Endothelial cell of umbilical vein (primary cell): ENCODE results near the gene PLCH1. TPM values are rescaled to one million over a fixed set of nuclear protein-coding genes. Genes with fewer than 3 reads are reported as not detected.

Source experiments
- BruUV-seq: library from RNA; stranded (reverse); fragments of 400-500 nt; replicated peaks from 2 replicates; lab custom pipeline; 2021; lab: Mats Ljungman, UMichigan
- CTCF ChIA-PET: fragments of 300-600, 350-600 bp; sonication (Branson Sonifier 250); formaldehyde crosslinking; loops from one replicate; lab custom pipeline; 2021; ENCODE audit warnings: antibody characterized with exemption, inconsistent platforms; lab: Charles Lee
- POLR2A ChIA-PET: fragments of 300-600, 350-600 bp; sonication (Branson Sonifier 250); formaldehyde crosslinking; loops from one replicate; lab custom pipeline; 2021; ENCODE audit warnings: antibody characterized with exemption, inconsistent platforms; lab: Charles Lee
- DNase-seq: peaks from one replicate; pipeline ENCODE4 v3.0.0-alpha.2; 2011; ENCODE audit warnings: low read depth, low spot score
- FAIRE-seq: peaks from 2 replicates; lab custom pipeline; 2011; peaks lifted over from hg19 to GRCh38; lab: Jason Lieb, UNC
- H2AFZ ChIP-seq: 2 replicates; pipeline ENCODE4 v1.6.0; 2012; ENCODE audit warnings: low read depth, low read length, control low read depth, inconsistent platforms
- H3K27ac ChIP-seq: 2 replicates; pipeline ENCODE4 v1.5.1; 2011; ENCODE audit warnings: low read depth, mild to moderate bottlenecking, control low read depth, low read length, moderate library complexity; ENCODE audit not compliant: insufficient read depth
- H3K27me3 ChIP-seq, 2 experiments: 2 replicates each; pipeline versions ENCODE4 v1.6.0 to v1.6.1; 2011; ENCODE audit warnings: low read length in 2 of 2, mixed read lengths in 1 of 2; ENCODE audit not compliant: control insufficient read depth in 2 of 2, insufficient read depth in 2 of 2
- H3K36me3 ChIP-seq, 2 experiments: 2 replicates in 1 of 2; 3 replicates in 1 of 2; pipeline ENCODE4 v1.5.1; 2011; ENCODE audit warnings: low read length in 2 of 2, mild to moderate bottlenecking in 1 of 2, moderate library complexity in 1 of 2; ENCODE audit not compliant: control insufficient read depth in 2 of 2, insufficient read depth in 2 of 2; ENCODE audit errors: extremely low read depth in 1 of 2
- H3K4me1 ChIP-seq: 3 replicates; pipeline ENCODE4 v1.5.1; 2011; ENCODE audit warnings: mild to moderate bottlenecking, low read length; ENCODE audit not compliant: control insufficient read depth, insufficient read depth; ENCODE audit errors: extremely low read depth
- H3K4me2 ChIP-seq: 2 replicates; pipeline ENCODE4 v1.6.1; 2011; ENCODE audit warnings: low read length, control low read depth, mixed read lengths; ENCODE audit not compliant: insufficient read depth
- H3K4me3 ChIP-seq, 3 experiments: fragments of 200-600 bp in 1 of 3; sonication (generic), shearing (Covaris generic) in 1 of 3; replicated peaks in 1 of 3; 2 replicates each; pipeline ENCODE4 v1.5.1; 2011 to 2016; ENCODE audit warnings: control low read depth in 3 of 3, low read length in 3 of 3, mild to moderate bottlenecking in 2 of 3, inconsistent platforms in 1 of 3, low read depth in 1 of 3, moderate library complexity in 1 of 3; ENCODE audit not compliant: insufficient read depth in 1 of 3
- H3K79me2 ChIP-seq: 2 replicates; pipeline ENCODE4 v1.6.0; 2012; ENCODE audit warnings: low read length, inconsistent platforms; ENCODE audit not compliant: control insufficient read depth, insufficient read depth
- H3K9ac ChIP-seq: replicated peaks from 2 replicates; pipeline ENCODE3; 2011; ENCODE audit warnings: low read length, control low read depth; ENCODE audit not compliant: insufficient read depth; ENCODE audit errors: extremely low read depth
- H3K9me1 ChIP-seq: replicated peaks from 3 replicates; pipeline ENCODE4 v1.6.0; 2011; ENCODE audit warnings: mild to moderate bottlenecking, low read length; ENCODE audit not compliant: control insufficient read depth, insufficient read depth; ENCODE audit errors: extremely low read depth
- H3K9me3 ChIP-seq: replicated peaks from 2 replicates; pipeline ENCODE4 v1.5.1; 2012; ENCODE audit warnings: low read length, inconsistent platforms; ENCODE audit not compliant: control insufficient read depth, insufficient read depth
- H4K20me1 ChIP-seq: replicated peaks from 2 replicates; pipeline ENCODE3; 2011; ENCODE audit warnings: mild to moderate bottlenecking, low read length; ENCODE audit not compliant: control insufficient read depth, insufficient read depth; ENCODE audit errors: extremely low read depth
- CTCF ChIP-seq, 2 donors: IDR thresholded peaks; 1 replicate in 1 of 2; 2 replicates in 1 of 2; pipeline ENCODE4 v1.5.1; 2011; ENCODE audit warnings: low read length in 2 of 2, mild to moderate bottlenecking in 2 of 2, moderate library complexity in 2 of 2, control low read depth in 1 of 2, inconsistent platforms in 1 of 2, low read depth in 1 of 2; ENCODE audit not compliant: insufficient read depth in 1 of 2; ENCODE audit errors: extremely low read depth in 1 of 2
- EZH2 ChIP-seq: IDR thresholded peaks from 2 replicates; pipeline ENCODE4 v1.6.1; 2012; ENCODE audit warnings: borderline replicate concordance, low read depth, mild to moderate bottlenecking, moderate library complexity, low read length, inconsistent platforms; ENCODE audit not compliant: severe bottlenecking
- FOS ChIP-seq: IDR thresholded peaks from 2 replicates; pipeline ENCODE4 v1.6.1; 2011; ENCODE audit warnings: mild to moderate bottlenecking, low read length, moderate library complexity, borderline replicate concordance; ENCODE audit not compliant: insufficient read depth
- GATA2 ChIP-seq: IDR thresholded peaks from 2 replicates; pipeline ENCODE4 v1.7.0; 2011; ENCODE audit warnings: low read depth, mild to moderate bottlenecking, moderate library complexity, mixed read lengths, low read length; ENCODE audit not compliant: insufficient read length, insufficient read depth
- JUN ChIP-seq: IDR thresholded peaks from 2 replicates; pipeline ENCODE4 v1.6.1; 2011; ENCODE audit warnings: borderline replicate concordance, low read depth; ENCODE audit not compliant: insufficient read length, insufficient read depth
- MAX ChIP-seq: IDR thresholded peaks from 2 replicates; pipeline ENCODE4 v1.6.1; 2011; ENCODE audit not compliant: insufficient read depth, insufficient read length
- MYC ChIP-seq: IDR thresholded peaks from one replicate; pipeline ENCODE4 v1.6.1; 2011; ENCODE audit warnings: mild to moderate bottlenecking, low read depth, low read length
- POLR2A ChIP-seq: IDR thresholded peaks from 2 replicates; pipeline ENCODE4 v1.6.1; 2012; ENCODE audit warnings: low read depth, mild to moderate bottlenecking, control low read depth, low read length
- POLR2AphosphoS5 ChIP-seq: IDR thresholded peaks from 2 replicates; pipeline ENCODE4 v1.6.1; 2012; ENCODE audit warnings: low read depth, mild to moderate bottlenecking, control low read depth, low read length, moderate library complexity; ENCODE audit not compliant: insufficient read depth
- dilution Hi-C: fragments of 300-500 bp; cut with MboI; formaldehyde crosslinking; loops from one replicate; pipeline ENCODE4 v1.15.0; 2019; ENCODE audit warnings: low sequenced_read_pairs; ENCODE audit not compliant: extremely low pct_ligation_motif_present
- intact Hi-C: fragments of 100-400 bp; cut with micrococcal nuclease; formaldehyde crosslinking; loops from one replicate; pipeline ENCODE4 v1.10.0; 2022
- polyA plus RNA-seq, 4 experiments: library from polyadenylated mRNA; depleted of rRNA in 3 of 4; stranded (reverse) in 3 of 4; unstranded in 1 of 4; fragments of >200 nt; gene quantifications; 2 replicates each; pipeline versions ENCODE4 v1.2.1 to v1.2.3, GENCODE V29; 2011 to 2012; ENCODE audit warnings: missing spikeins in 1 of 4
- total RNA-seq: library from RNA; stranded (reverse); gene quantifications from 2 replicates; pipeline ENCODE4 v1.2.3, GENCODE V29; 2021

Gene PLCH1
- total and polyA plus RNA-seq, 2 donors (not counting 3 experiments of a cell fraction or from before 2014, with no cell fraction given): 0.03 TPM; not detected in 1

GRCh38 chr3:155741101-155741500, 3.8 kb downstream of the PLCH1 start:
- Histone ChIP-seq H3K4me3 (no peak overlapping the region), H3K27me3 (peaks cover 23 to 34% of the 10 kb centered on the region in 2 experiments), H3K4me1 (peaks cover 7% of the 10 kb centered on the region), H2AFZ (no peak overlapping the region), H3K9me3 (no peaks in the 10 kb centered on the region), H3K27ac (no peak overlapping the region), H3K79me2 (no peaks in the 10 kb centered on the region), H3K4me2 (no peak overlapping the region), H3K36me3 (no peaks in the 10 kb centered on the region), H3K9ac (no peak overlapping the region), H4K20me1 (no peaks in the 10 kb centered on the region), H3K9me1 (no peaks in the 10 kb centered on the region)
- dilution Hi-C loops (no loop called here), intact Hi-C loops (no loop called here)
- BruUV-seq: no TSS peak
- TF ChIP-seq JUN: no peak
- TF ChIP-seq MAX: no peak
- TF ChIP-seq EZH2: no peak
- TF ChIP-seq MYC: no peak
- TF ChIP-seq CTCF (IDR thresholded peaks at IDR 0.05; ENCODE audit: extremely low read depth in 1 of 2, insufficient read depth in 1 of 2, low read depth in 1 of 2, low read length in 2 of 2): no peak
- DNase-seq (no peak), FAIRE-seq (no peak)
- CTCF ChIA-PET: interaction anchor here (1.6 kb wide), 1 partner anchor 65 kb away, joined by 6 read pairs; the partner anchor contains the start of gene C3orf33
- POLR2A ChIA-PET: no interaction called here

GRCh38 chr3:155739154-155739553, 5.7 kb downstream of the PLCH1 start:
- DNase-seq (no peak), FAIRE-seq (no peak)
- TF ChIP-seq FOS (no peak), POLR2AphosphoS5 (no peak), MAX (no peak), POLR2A (no peak), EZH2 (no peak), JUN (no peak), MYC (no peak), CTCF (IDR thresholded peaks at IDR 0.05; ENCODE audit: extremely low read depth in 1 of 2, insufficient read depth in 1 of 2, low read depth in 1 of 2, low read length in 2 of 2) (no peak), GATA2 (no peak)
- POLR2A ChIA-PET: no interaction called here
- Histone ChIP-seq H3K27me3 (peaks cover 17 to 29% of the 10 kb centered on the region in 2 experiments), H3K27ac (no peak overlapping the region), H4K20me1 (no peaks in the 10 kb centered on the region), H3K4me1 (peaks cover 3% of the 10 kb centered on the region), H3K36me3 (no peaks in the 10 kb centered on the region), H2AFZ (no peak overlapping the region), H3K4me2 (no peak overlapping the region), H3K4me3 (no peak overlapping the region), H3K79me2 (no peaks in the 10 kb centered on the region), H3K9me1 (no peaks in the 10 kb centered on the region), H3K9ac (no peak overlapping the region), H3K9me3 (no peaks in the 10 kb centered on the region)
- intact Hi-C loops (no loop called here), dilution Hi-C loops (no loop called here)
- no TSS peak for BruUV-seq
- CTCF ChIA-PET: no interaction called here
